Activated CD8-positive, alpha-beta memory T cell treated with anti-CD3 and anti-CD28 coated beads for 4 hours (primary cell): ENCODE data around the gene BIRC7.

Experiments used
- DNase-seq, 2 donors: peaks; one replicate each; pipeline ENCODE4 v3.0.0-alpha.2; 2020; ENCODE audit warnings: low read depth in 2 of 2

BIRC7 gene

GRCh38 chr20:63281742-63282665 is 46.3 kb downstream of the BIRC7 start:
- no peak for DNase-seq

- no peak for DNase-seq
Measured at GRCh38 chr20:63282946-63283345, 47.2 kb downstream of the BIRC7 start.

GRCh38 chr20:63283397-63284082 is 47.8 kb downstream of the BIRC7 start:
- DNase-seq: no peak

- DNase-seq: no peak
Measured at GRCh38 chr20:63284083-63284440, 48.4 kb downstream of the BIRC7 start.

- DNase-seq: no peak
Measured at GRCh38 chr20:63284544-63284949, 48.8 kb downstream of the BIRC7 start.

GRCh38 chr20:63284981-63285524 is 49.3 kb downstream of the BIRC7 start:
- DNase-seq: no peak

- DNase-seq: no peak
Measured at GRCh38 chr20:63285636-63286615, 50.2 kb downstream of the BIRC7 start.

GRCh38 chr20:63286781-63287696 is 51.3 kb downstream of the BIRC7 start:
- no peak for DNase-seq

- DNase-seq: no peak
Measured at GRCh38 chr20:63287697-63288580, 52.2 kb downstream of the BIRC7 start.

GRCh38 chr20:63288581-63289251 is 53.0 kb downstream of the BIRC7 start:
- DNase-seq: no peak

- DNase-seq: no peak
Measured at GRCh38 chr20:63289311-63290135, 53.8 kb downstream of the BIRC7 start.
